Measurements from ENCODE around the gene RIMKLB.

The RIMKLB gene

GRCh38 chr12:8662593-8662992 lies 35.2 kb upstream of the RIMKLB start, which contains the start of gene MFAP5:
TSS of gene MFAP5 (minus strand) at chr12:8662826. CDS start at chr12:8662104, 722 bp downstream.
- H3K4me3 ChIP-seq (ENCODE audit: low read depth, low read length) = no peak within 1 kb of the TSS

GRCh38 chr12:8664228-8664913 lies 33.4 kb upstream of the RIMKLB start:
- no peak for TF ChIP-seq CTCF (IDR thresholded peaks at IDR 0.05; ENCODE audit: insufficient read depth, low read depth, low read length, missing control alignments)
- no peak for DNase-seq (ENCODE audit: low read depth)
- H3K4me3 ChIP-seq (ENCODE audit: low read depth, low read length) = no peak overlapping the region

More at GRCh38 chr12:8662593-8662992, 35.2 kb upstream of the RIMKLB start, which contains the start of gene MFAP5:
- DNase-seq (ENCODE audit: low read depth) = no peak
- TF ChIP-seq CTCF (IDR thresholded peaks at IDR 0.05; ENCODE audit: insufficient read depth, low read depth, low read length, missing control alignments) = no peak

GRCh38 chr12:8665759-8666158 lies 32.0 kb upstream of the RIMKLB start:
- DNase-seq (ENCODE audit: low read depth) = no peak
- no peak for TF ChIP-seq CTCF (IDR thresholded peaks at IDR 0.05; ENCODE audit: insufficient read depth, low read depth, low read length, missing control alignments)
- H3K4me3 ChIP-seq (ENCODE audit: low read depth, low read length) = no peak overlapping the region

- no peak for DNase-seq (ENCODE audit: low read depth)
- no peak overlapping the region for H3K4me3 ChIP-seq (ENCODE audit: low read depth, low read length)
- TF ChIP-seq CTCF (IDR thresholded peaks at IDR 0.05; ENCODE audit: insufficient read depth, low read depth, low read length, missing control alignments) = no peak
Observed at GRCh38 chr12:8667270-8667669, 30.5 kb upstream of the RIMKLB start.

- DNase-seq (ENCODE audit: low read depth) = no peak
- no peak for TF ChIP-seq CTCF (IDR thresholded peaks at IDR 0.05; ENCODE audit: insufficient read depth, low read depth, low read length, missing control alignments)
- H3K4me3 ChIP-seq (ENCODE audit: low read depth, low read length) = no peak overlapping the region
Observed at GRCh38 chr12:8668441-8668840, 29.4 kb upstream of the RIMKLB start.

- no peak for DNase-seq (ENCODE audit: low read depth)
- no peak for TF ChIP-seq CTCF (IDR thresholded peaks at IDR 0.05; ENCODE audit: insufficient read depth, low read depth, low read length, missing control alignments)
- H3K4me3 ChIP-seq (ENCODE audit: low read depth, low read length) = no peak overlapping the region
Observed at GRCh38 chr12:8672381-8672780, 25.4 kb upstream of the RIMKLB start.

GRCh38 chr12:8675591-8676036 lies 22.2 kb upstream of the RIMKLB start:
- H3K4me3 ChIP-seq (ENCODE audit: low read depth, low read length) = no peak overlapping the region
- no peak for DNase-seq (ENCODE audit: low read depth)
- TF ChIP-seq CTCF (IDR thresholded peaks at IDR 0.05; ENCODE audit: insufficient read depth, low read depth, low read length, missing control alignments) = no peak
